Measurements from ENCODE around the gene KANTR.

KANTR gene

GRCh38 chrX:53080628-53081580, 13.0 kb upstream of the KANTR start:
- DNase-seq, result no peak
- intact Hi-C loops (cut with DNase I), result no loop called here

- intact Hi-C loops (cut with DNase I), result no loop called here
- DNase-seq, result peak; percentile 88 to 97 (median 95)
Measured at GRCh38 chrX:53081925-53082772, 11.8 kb upstream of the KANTR start, which contains the start of gene TSPYL2. Gene TSPYL2, plus strand, starts transcription at chrX:53082367. Its CDS starts 132 bp downstream, at chrX:53082499.

- intact Hi-C loops (cut with DNase I), result no loop called here
- peak in 31 of 42 donors; percentile 23 to 68 (median 46) for DNase-seq
Measured at GRCh38 chrX:53082773-53083616, 10.9 kb upstream of the KANTR start.

DNA sequence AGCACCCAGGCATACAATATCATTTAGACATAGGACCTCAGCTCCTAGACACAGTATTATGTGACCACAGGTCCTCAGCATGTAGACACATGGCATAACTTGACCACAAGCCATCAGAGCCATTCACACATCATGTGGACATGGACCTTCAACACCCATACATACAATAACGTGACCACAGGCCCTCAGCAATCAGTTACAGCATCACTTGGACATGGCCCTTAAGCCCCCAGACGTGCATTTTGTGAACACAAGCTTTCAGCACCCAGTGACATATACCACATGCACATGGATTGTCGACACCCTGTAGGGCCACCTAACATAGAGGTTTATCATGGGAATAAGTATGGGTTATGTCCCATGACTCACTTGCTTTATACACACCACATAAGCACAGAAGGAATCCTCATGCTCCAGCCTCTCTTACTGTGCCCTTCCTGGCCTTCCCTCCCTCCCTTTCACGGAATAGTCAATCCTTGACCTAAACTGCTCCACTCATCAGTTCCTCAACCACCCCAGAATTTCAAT, 9.8 kb upstream of the KANTR start:
- intact Hi-C loops (cut with DNase I), result no loop called here
- no peak for DNase-seq

DNA sequence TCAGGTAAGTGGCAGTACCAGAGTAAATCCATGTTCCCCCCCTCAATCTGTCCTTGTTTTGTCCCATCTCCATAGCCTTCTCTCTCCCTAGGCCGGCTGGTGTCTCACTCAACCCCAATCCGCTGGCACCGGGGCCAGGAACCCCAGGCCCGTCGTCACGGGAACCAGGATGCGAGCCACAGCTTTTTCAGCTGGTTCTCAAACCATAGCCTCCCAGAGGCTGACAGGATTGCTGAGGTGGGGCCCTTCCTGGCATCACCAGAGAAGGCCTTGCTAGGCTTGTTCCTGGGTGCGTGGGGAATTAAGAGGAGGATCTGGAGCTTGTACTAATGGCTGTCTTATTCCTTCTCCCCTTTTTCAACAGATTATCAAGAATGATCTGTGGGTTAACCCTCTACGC, 9.1 kb upstream of the KANTR start:
- DNase-seq, result peak in 1 of 42 donors; percentile 15
- intact Hi-C loops (cut with DNase I), result no loop called here

- no peak for DNase-seq
- intact Hi-C loops (cut with DNase I), result no loop called here
Measured at GRCh38 chrX:53085661-53086229, 8.2 kb upstream of the KANTR start.

DNA sequence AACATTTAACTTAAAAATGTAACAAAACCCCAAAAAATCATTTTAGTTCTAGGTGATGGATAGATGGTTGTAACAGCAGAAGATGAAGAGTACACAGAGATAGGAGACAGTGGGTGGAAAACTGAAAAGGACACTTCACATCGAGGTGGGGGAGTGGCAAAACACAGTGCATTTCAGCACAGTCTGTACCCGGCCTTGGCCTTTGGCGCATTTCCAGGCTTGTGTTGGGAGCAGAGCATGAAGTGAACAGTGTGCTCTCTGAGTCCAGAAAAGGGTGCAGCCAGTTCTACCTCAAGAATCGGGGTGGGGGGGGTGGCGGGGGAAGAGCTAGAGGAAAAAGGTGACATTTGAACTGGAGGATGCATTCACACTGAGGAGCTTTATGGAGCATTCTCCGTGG, 7.5 kb upstream of the KANTR start:
- peak in 29 of 42 donors; percentile 15 to 76 (median 53) for DNase-seq

DNA sequence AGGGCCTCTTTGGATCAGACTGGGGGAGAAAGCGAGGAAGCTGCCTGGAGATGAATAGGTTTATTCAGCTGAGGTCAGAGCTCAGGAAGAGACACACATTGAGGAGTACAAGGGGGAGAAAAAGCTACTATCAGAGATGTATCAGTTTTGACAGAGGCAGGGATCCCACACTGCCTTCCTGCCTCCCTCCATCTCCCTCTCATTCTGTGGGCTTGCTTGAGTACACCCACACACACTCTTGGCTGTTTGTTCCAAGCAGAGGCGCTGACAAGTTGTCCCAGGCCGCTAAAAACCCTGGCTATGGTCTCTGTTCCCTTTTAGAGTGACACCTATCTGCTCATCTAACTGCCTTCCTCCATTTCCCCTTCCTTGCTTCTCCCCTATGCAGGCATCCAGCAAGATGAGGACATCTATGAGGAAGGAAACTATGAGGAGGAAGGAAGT, 6.5 kb upstream of the KANTR start:
- DNase-seq, result peak in 3 of 42 donors; percentile 33 to 42 (median 37)
- intact Hi-C loops (cut with DNase I), result no loop called here

More for the DNA sequence above, 7.5 kb upstream of the KANTR start:
- intact Hi-C loops (cut with DNase I), result no loop called here

- intact Hi-C loops (cut with DNase I), result no loop called here
- peak; percentile 57 to 93 (median 82) for DNase-seq
Measured at GRCh38 chrX:53088136-53088974, 5.6 kb upstream of the KANTR start.

- DNase-seq, result peak in 39 of 42 donors; percentile 37 to 84 (median 60)
- intact Hi-C loops (cut with DNase I), result no loop called here
Measured at GRCh38 chrX:53089224-53089842, 4.6 kb upstream of the KANTR start.

DNA sequence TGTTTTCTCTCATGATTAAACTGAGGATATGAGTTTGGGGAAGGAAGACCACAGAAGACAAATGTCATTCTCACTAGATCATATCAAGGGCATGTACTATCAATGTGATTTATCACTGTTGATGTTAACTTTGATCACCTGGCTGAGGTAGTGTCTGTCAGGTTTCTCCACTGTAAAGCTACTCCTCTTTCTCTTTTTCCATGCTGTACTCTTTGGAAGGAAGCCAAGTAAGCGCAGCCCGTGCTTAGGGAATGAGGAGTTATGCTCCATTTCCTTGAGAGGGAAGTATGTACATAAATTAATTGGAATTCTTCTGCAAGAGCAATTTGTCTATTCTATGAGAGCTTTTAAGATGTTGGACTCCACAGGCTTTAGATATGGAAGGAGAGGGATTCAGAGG, 4.0 kb upstream of the KANTR start:
- no peak for DNase-seq
- intact Hi-C loops (cut with DNase I), result no loop called here

GRCh38 chrX:53091354-53091753, 2.6 kb upstream of the KANTR start:
- intact Hi-C loops (cut with DNase I), result no loop called here
- no peak for DNase-seq

GRCh38 chrX:53093177-53093655, 726 bp upstream of the KANTR start:
- peak; percentile 44 to 88 (median 73) for DNase-seq
- intact Hi-C loops (cut with DNase I), result no loop called here

DNA sequence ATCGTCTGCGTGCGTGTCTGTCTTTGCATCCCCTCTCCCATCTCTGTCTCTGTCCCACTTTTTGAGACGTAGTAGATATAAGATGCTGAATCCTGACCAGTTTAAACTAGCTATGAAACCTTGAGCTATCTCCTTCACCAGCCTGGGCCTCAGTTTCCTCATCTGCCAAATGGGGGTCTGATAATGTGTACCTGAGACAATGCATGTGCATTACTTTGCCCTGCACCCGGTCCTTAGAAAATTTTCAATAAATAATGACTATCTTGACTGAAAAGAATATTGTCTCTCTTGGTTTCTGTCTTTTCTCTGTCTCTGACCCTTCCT, 602 bp downstream of the KANTR start:
- no peak for DNase-seq
- intact Hi-C loops (cut with DNase I), result no loop called here

GRCh38 chrX:53095796-53096195, 1.9 kb downstream of the KANTR start:
- intact Hi-C loops (cut with DNase I), result no loop called here
- no peak for DNase-seq

DNA sequence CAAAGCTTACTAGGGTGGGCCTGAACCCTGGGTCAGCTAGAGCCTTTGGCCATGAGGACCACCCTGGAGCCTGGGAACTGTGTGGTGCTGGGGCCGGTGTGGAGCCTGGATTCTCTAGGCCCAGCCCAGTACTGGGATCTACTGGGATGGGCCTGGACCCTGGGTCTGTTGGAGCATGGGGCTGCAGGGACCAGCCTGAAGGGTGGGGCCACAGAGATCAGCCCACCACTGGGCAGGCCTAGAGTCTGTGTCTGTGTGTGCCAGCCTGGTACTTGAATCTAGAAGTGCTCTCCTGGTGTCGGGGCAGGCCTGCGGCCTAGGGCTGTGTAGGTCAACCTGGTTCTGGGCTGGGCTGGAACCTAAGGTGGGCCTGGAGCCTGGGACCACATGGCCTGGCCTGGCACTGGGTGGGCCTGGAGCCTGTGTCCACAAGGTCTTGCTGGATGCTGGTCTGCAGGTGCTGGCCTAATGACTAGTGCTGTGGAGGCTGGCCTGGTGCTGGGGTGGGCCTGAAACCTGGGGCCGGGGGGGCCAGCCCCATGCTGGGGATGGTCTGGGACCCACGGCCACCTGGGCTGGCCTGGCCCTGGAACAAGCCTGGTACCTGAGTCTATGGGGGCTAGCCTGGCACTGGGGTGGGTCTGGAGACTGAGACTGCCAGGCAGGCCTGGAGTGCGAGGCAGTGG, 21.1 kb downstream of the KANTR start:
- DNase-seq, result no peak
- intact Hi-C loops (cut with DNase I), result no loop called here

All from head of caudate nucleus (tissue), 42 donors.